NCI-H2227 treated with DMSO at 0.1 percent for 48 hours (cell line): ENCODE measurements around the gene LDLR.
"Not testable (repeated sequence)": the region's sequence is repeated elsewhere in the genome, so short reads cannot be mapped to it uniquely, and the experiment has no call there.

ENCODE experiments used
- DNase-seq: peaks from one replicate; lab custom pipeline; 2025; lab: John Stamatoyannopoulos, UW

Gene LDLR

GRCh38 chr19:11141937-11142527 is 52.8 kb downstream of the LDLR start:
- DNase-seq, result no peak

DNA sequence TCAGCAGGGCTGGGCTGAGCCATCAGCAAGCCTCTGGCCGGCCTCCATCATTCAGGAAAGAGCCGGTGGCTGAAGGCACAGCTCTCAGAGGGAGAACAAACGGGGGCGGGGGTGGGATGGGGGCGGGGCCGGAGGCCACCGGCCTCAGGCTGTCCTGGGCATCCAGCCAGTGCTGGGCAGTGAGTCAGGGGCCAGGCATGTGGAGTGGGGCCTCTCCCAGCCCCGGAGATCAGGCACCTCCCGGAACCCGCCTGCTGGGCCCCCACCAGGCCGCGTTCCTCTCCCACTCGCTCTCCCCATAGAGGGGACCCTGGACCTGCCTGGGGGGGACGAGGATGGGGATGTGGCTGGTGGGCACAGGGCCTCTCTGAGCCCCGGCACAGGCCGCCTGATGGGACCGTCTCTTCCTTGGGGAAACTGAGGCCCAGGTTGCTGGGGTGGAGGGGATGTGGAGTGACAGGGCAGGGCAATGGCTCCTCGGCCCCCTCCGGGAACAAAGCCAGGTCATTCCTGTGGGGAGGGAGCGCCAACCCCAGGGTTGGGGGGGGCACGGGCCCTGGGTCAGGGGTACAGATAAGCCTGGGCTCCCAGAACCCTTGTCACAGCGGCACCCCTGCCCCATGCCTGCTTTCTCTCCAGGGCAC is 53.4 kb downstream of the LDLR start:
- no peak for DNase-seq

- no peak for DNase-seq
Observed at GRCh38 chr19:11145536-11145924, 56.3 kb downstream of the LDLR start.

GRCh38 chr19:11148001-11148400 is 58.7 kb downstream of the LDLR start:
- DNase-seq, result no peak

DNA sequence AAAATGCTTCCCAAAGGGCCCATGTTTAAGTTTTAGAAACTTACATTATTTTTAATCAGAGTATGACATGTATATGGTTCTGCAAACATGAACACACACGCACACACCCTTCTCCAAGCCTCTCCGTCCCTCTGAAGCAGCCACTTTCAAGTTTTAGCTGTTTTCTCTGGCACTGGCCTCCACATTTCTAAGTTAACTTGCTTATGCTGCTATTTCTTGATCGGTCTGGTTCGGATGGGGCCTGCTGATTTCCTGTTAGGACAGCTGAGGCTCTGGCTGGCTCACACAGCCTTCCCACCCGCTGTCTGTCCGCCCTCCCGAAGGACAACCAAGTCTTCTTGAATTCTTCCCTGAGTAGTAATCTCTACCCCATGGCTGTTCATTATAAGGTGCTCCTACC is 61.9 kb downstream of the LDLR start:
- no peak for DNase-seq

DNA sequence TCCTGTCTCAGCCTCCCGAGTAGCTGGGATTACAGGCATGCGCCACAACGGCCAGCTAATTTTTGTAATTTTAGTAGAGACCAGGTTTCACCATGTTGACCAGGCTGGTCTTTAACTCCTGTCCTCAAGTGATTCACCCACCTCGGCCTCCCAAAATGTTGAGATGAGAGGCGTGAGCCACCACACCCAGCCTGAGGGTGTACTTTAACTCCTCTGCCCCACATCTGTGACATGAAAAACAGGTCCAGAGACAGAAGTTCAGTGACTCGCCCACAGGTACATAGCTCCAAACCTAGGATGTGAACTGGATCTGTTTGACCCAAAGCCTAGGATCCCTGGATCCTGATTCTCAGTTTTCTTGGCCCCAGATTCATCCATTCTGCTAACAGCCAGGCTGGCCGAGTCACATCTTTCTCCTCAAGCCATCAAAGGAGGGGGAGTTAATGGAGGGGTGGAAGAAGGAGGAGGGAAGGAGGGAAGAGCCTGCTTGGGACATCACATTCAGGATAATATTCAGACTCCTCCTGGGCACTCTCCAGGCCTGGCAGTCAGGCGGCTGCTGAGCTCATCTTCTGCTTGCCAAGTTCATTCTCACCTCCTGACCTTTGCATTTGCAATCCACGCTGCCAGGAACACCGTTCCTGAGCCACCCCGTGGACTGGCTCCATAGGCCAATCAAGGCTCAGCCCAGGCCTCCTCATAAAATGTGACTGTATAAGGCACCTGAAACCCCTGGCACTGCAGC is 63.2 kb downstream of the LDLR start:
- DNase-seq, result no peak

DNA sequence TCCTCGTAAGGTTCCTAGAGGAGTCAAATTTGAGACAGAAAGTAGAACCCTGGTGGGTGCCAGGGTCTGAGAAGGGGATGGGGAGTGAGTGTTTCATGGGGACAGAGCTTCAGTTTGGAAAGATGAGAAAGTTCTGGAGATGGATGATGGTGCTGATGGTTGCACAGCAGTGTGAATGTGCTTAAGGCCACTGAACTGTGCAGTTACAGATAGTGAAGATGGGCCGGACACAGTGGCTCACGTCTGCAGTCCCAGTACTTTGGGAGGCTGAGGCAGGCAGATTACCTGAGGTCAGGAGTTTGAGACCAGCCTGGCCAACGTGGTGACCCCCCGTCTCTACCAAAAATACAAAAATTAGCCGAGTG is 65.4 kb downstream of the LDLR start:
- DNase-seq, result no peak

DNA sequence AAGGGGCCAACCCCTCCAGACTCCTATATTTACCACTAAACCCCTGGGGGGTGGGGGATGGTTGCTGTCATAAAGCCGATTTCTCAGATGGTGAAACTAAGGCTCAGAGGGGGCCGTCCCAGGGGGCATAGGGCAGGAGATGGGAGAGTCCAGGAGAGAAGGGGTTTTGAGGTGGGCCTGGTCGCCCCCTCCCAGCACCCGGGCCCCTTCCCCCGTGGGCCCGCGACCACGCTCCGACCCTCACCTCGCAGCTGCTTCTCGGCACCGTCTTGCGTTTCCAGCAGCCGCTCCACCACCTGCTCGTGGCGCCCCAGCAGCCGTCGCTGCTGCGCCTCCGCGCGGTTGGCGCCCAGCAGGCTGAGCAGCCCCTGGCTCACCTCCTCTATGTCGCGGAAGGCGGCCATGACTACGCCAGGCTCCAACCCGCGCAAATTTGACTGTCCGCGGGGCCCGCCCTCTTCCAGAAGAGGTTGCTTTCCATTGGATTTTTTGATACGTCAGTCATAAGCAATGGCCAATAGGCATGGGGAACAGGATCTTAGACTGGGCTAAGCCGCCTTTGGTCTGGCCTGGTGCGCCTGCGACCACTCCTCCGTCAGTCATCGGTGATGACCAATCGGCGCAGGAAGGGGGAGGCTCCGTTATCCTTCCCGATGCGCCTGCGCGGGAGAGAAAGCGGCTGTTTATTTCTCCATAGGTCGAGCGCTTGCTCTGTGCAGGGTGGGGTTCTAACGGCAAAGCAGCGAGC is 66.3 kb downstream of the LDLR start, which contains the start of gene SPC24:
Gene SPC24, minus strand, starts transcription at position 410 of the 748 bp plus-strand sequence. Its CDS starts 6 bp downstream, at position 404.
- DNase-seq, result peak; percentile 92

DNA sequence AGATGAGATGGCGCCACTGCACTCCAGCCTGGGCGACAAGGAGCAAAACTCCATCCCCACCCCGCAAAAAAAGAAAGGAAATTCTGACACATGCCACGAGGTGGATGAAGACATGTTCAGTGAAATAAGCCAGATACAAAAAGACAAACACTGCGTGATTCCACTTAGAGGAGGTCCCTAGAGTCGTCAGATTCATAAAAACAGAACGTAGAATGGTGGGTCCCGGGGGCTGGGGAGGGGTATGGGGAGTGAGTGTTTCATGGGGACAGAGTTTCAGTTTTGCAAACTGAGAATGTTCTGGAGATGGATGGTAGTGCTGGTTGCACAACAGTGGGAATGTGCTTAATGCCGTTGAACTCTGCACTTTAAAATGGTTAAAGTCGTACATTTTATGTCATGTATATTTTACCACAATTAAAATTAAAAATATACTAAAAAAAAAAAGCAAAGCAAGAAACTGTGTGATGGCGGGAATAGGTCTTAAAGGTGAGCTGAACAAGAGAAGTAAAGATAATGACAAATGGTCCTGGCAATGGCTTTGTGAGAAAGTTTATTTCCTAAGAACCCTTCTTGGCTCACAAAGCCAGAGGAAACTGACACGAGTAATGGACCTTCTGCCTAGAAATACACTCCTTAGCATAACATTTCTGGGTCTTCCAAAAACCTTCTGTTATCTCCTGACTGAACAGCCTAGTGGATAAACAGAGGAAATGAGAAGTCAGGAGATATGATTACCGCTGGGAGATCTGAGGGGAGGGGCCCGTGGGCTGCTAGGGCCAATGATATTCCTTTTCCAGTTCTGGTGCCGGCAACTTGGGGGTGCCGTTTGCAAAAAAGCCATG is 70.6 kb downstream of the LDLR start:
- DNase-seq, result no peak

- DNase-seq, result not testable (repeated sequence)
Observed at GRCh38 chr19:11160440-11160768, 71.1 kb downstream of the LDLR start.

DNA sequence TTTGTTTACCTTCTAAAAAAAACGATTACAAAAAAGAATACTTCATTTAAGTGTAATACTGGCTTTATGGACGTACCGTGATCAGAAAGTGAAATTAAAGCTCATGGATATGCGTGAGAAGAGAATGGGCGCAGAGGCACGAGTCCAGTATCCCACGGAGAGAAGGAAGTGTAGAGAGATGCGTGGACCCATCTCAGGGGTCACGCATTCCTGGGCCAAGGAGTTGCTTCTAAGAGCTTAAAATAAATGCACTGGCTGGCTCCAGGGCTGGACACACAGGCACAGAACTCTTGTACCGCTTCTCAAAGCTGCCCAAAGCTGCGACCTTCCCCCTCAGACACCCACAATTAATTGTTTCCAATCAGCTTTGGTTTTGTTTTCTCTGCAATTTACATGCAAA is 75.0 kb downstream of the LDLR start:
- no peak for DNase-seq

- no peak for DNase-seq
Observed at GRCh38 chr19:11164879-11165406, 75.7 kb downstream of the LDLR start.

DNA sequence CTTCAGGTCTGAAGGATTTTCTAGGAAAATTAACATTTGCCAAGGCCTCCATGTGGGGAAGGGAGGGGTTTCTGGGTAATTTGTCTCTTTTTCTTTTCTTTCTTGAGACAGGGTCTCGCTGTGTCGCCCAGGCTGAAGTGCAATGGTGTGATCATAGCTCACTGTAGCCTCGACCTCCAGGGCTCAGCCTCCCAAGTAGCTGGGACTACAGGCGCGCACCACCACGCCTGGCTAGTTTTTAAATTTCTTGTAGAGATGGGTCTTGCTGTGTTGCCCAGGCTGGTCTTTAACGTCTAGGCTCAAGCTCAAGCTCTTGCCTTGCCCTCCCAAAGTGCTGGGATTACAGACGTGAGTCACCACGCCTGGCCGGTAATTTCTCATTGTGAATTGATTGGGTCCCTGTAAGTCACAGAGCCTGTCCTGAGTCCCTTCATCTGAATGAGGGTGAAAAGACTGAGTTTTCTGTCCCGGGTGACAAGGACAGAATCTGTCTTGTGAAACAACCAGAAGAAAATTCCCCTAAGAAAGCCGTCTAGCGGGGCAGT is 76.3 kb downstream of the LDLR start:
- no peak for DNase-seq

DNA sequence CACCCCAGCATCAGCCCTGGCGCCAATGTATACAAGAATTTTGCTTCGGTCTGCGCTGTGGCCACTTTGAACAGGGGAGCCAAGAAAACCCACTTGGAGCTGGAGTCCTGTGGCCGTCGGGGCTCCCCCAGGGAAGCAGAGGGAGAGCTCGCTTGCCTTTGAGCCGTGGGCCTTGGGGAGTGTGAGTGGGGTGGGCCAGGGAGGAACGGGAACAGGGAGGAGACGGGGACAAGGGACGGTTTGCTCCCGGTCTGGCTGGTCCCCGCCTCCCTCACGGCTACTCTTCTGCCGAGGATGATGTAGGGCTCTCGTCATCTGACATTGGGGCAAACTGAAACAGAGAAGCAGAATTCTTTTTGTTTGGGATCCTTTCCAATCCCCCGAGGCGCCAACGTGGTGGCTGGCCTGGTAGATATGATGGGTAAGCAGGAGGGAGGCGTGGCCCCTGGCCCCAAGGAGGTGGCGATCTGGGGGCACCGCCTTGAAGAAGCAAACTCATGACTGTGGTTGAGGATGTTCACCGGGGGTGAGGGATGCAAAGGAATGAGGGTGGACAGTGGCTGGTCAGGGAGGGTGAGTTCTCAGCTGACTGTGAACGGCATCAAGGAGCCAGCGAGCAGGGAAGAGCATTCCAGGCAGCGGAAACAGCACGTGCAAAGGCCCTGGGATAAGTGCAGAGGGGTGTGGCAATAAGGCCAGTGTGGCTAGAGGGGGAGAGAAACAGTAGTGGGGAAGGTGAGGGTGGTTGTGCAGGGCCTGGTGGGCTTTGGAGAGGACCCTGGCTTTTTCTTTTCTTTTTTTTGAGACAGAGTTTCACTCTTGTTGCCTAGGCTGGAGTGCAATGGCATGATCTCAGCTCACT is 77.2 kb downstream of the LDLR start:
- no peak for DNase-seq

DNA sequence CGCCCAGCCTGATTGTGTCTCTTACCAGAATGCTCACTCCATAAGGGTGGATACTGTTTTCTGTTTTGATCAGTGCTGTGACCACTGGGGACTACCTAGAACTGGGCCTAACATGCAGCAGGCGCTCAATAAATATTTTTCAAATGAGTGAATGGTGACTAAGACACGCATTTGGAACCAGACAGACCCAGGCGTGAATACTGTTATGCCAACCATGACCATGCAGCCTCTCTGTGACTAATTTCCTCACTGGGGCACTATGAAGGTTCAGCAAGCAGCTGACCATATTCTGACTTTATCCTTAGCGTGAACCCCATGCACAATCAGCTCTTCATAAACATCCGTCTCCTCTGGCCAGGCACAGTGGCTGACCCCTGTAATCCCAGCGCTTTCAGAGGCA is 79.3 kb downstream of the LDLR start:
- no peak for DNase-seq

GRCh38 chr19:11169896-11170678 is 80.8 kb downstream of the LDLR start:
- DNase-seq, result no peak

DNA sequence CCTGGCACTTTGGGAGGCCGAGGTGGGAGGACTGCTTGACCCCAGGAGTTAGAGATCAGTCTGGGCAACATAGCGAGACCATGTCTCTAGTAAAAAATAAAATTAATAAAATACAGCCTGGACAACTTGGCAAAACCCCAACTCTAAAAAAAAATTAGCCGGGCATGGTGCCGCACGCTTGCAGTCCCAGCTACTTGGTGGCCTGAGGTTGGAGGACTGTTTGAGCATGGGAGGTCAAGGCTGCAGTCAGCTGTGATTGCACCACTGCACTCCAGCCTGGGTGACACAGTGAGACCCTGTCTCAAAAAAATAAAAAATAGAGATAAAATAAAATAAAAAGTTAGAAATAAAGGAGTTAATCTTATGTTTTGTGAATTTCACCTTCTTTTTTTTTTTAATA is 81.9 kb downstream of the LDLR start:
- no peak for DNase-seq

- DNase-seq, result no peak
Observed at GRCh38 chr19:11172576-11172975, 83.3 kb downstream of the LDLR start.

GRCh38 chr19:11173516-11174155 is 84.4 kb downstream of the LDLR start:
- no peak for DNase-seq
